HPDE6-E6E7 (cell line): ENCODE results near the gene TMX3.

Experiments used
- DNase-seq: peaks from one replicate; pipeline ENCODE4 v3.0.0; 2011; ENCODE audit warnings: missing footprints; ENCODE audit errors: extremely low spot score

The TMX3 gene

DNA sequence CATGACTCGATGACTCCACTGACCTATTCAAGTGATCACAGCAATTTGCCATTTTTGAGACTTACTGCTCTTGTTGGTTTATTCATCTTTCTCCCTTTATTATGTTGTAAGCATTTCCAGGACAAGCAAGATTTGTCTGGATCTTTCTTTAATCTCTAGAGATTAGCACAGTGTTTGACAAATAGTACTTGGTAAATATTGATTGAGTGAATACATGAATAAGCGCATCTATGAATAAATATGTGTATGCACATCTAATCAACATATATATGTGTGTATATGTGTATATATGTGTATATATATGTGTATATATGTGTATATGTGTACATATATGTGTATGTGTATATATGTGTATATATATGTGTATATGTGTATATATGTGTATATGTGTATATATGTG, 7.3 kb downstream of the TMX3 start:
- no peak for DNase-seq

- no peak for DNase-seq
These were observed 9.8 kb downstream of the TMX3 start for GRCh38 chr18:68705119-68705518.

DNA sequence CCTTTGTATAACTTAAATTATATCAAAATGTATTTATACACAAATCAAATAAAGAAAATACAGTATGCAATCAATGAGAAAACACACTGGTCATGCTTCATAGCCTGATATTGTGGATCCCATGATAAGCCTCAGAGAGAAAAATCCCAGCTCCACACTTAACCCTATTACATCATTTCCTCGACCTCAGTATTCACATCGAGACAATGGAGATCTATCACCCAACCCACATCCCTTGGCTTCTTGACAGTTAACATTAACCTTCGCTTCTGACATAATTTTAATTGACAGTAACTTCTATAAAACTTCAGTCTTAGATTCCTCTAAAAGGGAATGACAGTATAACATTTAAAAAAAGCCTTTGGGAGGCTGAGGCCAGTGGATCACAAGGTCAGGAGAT, 11.6 kb downstream of the TMX3 start:
- DNase-seq: no peak

DNA sequence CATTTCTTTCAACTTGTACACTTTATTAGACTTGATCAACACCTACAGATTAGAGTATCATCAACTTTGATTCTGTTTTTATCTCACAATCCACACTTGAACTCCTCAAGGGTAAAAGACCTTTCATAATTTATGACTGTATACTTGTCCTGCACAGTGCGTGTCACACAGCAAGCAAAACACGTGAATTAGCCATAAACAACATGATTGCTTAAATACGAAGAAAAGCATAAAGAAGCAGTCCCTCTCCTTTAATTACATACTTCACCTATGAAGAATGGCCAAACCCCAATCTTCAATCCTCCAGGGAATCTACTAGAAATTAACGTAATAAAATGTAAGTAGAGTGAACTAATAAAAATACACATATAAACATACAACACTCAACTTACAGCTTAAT, 13.6 kb downstream of the TMX3 start:
- no peak for DNase-seq

DNA sequence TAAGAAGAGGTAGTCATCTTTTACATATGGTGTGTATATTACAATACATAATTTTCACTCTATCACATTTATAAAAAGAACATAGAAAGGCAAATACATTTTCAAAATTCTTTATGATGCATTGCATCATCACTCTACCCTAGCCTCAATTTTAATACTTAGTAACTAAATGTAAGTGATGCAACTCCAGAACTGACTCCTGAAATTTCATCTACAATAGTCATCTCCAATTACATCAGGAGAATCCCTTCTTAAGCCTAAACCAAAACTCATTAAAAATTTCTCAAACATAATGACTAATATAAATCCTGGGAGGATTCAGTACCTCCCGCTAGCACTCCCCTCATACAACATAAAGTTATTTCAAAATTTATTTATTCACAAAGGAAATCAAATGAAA, 15.9 kb downstream of the TMX3 start:
- DNase-seq: no peak

GRCh38 chr18:68696937-68697336, 18.0 kb downstream of the TMX3 start:
- no peak for DNase-seq

- no peak for DNase-seq
These were observed 20.6 kb downstream of the TMX3 start for GRCh38 chr18:68694316-68694715.

DNA sequence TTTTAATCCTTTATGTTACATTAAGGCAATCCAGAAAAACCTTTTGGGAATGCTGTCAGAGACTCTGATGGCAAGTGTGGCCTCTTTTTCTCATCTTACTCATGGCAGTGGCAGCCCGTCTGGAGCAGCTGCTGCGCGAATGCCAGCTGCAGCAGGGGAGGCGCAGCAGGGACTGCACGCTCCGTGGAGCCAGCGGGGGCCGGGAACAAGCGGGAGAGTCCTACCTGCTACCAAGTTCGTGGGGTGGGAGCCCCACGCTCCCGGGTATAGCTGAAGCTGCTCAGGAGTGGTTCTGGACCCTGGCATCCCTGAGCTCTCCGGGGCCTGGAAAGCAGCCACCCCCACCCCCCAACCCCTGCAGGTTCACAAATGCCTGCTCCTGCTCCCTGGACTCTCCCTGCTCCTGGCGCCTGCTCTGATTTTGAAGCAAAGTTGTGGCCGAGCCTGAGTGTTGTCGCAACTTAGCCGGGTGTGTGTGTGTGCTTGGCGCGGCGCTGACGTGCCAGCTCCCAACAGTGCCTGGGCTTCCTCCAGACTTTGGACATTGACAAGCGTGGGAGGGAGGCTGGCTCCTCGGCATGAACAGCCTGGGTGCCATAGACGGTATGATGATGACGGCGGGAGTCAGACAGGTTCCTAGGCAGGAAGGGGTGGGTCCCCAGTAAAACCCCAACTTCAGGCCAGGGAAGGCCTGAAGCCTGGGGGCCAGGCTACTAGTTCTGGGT, 21.7 kb downstream of the TMX3 start:
- DNase-seq: no peak

DNA sequence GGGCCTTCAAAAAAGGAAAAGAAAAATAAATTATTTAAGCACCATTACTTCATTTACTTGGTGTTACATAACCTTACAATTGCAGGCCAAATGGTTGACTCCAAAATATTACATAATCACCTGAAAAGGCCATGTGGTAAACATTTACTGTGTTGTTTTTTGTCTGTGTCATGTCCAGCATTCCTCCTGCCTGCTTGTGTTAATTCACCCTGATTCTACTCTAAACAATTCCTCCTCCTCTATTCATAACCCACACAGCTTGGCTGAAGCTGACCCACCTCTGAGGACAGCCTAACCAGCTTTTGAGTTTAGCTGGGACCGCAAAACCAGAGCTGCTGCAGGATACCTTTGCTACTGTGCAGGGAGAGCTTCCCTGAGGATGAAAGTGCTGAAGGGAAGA, 35.4 kb downstream of the TMX3 start:
- DNase-seq: no peak

DNA sequence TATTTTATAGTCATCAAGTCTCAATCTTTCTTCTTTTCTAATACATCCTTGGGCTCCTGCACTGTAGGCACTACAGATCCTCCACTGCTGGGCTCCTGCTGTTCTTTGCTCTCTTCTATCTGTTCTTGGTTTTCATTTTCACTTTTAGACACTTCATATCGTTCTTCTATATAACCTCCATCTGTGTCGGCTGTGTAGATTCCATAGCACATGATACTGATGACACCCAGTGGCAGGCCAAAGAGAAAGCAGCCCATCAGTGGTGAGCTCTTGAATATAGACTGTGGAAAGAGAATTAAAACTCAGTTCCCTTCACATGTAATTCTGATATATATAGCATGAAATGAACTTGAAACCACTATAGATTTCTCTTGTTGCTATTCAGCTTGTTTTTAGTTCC, 38.0 kb downstream of the TMX3 start:
- no peak for DNase-seq

DNA sequence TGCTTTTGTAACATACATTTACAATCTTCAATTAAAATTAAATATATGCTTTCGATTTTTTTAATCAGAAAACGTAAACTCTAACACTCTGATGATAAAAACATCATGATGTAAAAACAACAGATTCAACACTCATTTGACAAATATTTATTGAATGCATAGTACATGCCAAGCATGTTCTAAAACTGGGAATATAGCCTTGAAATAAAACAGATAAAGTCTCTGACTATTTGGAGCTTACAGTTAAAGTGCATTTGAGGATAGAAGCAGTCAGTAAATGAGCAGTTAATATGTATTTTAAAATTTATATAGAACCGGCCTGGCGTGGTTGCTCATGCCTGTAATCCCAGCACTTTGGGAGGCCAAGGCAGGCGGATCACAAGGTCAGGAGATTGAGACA, 47.8 kb downstream of the TMX3 start:
- DNase-seq: no peak

GRCh38 chr18:68666381-68666780, 48.5 kb downstream of the TMX3 start:
- DNase-seq: no peak

DNA sequence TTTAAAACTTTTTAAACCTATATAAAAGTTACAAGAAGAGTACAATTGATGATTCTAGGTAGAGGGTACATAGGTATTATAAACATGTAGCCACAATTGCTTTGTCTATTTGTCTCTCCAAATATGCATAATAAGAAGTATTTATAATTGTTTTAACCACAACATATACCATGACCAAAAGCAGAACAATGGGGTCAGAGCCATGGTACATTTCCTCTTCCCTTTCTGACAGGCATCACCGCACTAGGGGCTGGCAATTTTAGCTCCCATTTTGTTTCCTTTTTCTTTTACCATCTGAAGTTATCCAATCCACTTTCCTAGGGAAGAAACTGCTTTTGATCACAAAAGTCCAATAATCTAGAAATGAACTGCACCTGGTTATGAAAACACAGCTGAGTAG, 49.3 kb downstream of the TMX3 start:
- no peak for DNase-seq

GRCh38 chr18:68662754-68663153, 52.2 kb downstream of the TMX3 start:
- no peak for DNase-seq

- DNase-seq: no peak
These were observed 54.3 kb downstream of the TMX3 start for GRCh38 chr18:68660354-68661183.

- DNase-seq: no peak
These were observed 66.7 kb downstream of the TMX3 start for GRCh38 chr18:68648191-68648590.

GRCh38 chr18:68642003-68642402, 72.9 kb downstream of the TMX3 start:
- no peak for DNase-seq

- DNase-seq: no peak
These were observed 74.0 kb downstream of the TMX3 start for GRCh38 chr18:68640861-68641260.

GRCh38 chr18:68638613-68639012, 76.3 kb downstream of the TMX3 start:
- no peak for DNase-seq

GRCh38 chr18:68627812-68628211, 87.1 kb downstream of the TMX3 start:
- no peak for DNase-seq
